ENCODE data around the gene TPR. TPM values are rescaled to one million over a fixed set of nuclear protein-coding genes. Genes with fewer than 3 reads are reported as not detected.

The TPR gene
- total and polyA plus RNA-seq, 8 donors: 12.7 to 273 (median 72.5) TPM

DNA sequence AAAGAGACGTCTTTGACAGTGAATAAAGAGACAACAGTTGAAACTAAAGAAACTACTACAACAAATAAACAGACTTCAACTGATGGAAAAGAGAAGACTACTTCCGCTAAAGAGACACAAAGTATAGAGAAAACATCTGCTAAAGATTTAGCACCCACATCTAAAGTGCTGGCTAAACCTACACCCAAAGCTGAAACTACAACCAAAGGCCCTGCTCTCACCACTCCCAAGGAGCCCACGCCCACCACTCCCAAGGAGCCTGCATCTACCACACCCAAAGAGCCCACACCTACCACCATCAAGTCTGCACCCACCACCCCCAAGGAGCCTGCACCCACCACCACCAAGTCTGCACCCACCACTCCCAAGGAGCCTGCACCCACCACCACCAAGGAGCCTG is 68.5 kb downstream of the TPR start:
- Histone ChIP-seq H3K27ac (no peak overlapping the region), H3K4me1 (no peaks in the 10 kb centered on the region), H3K36me3 (peaks cover 0 to 16% (median 13%) of the 10 kb centered on the region in 4 donors), H3K9me3 (no peaks in the 10 kb centered on the region), H3K4me3 (no peak overlapping the region), H3K27me3 (no peaks in the 10 kb centered on the region)
- TF ChIP-seq POLR2A (IDR thresholded peaks at IDR 0.05) (no peak), EP300 (IDR thresholded peaks at IDR 0.05) (no peak), POLR2AphosphoS5 (IDR thresholded peaks at IDR 0.05) (no peak)
- TF ChIP-seq, protein P1, sequence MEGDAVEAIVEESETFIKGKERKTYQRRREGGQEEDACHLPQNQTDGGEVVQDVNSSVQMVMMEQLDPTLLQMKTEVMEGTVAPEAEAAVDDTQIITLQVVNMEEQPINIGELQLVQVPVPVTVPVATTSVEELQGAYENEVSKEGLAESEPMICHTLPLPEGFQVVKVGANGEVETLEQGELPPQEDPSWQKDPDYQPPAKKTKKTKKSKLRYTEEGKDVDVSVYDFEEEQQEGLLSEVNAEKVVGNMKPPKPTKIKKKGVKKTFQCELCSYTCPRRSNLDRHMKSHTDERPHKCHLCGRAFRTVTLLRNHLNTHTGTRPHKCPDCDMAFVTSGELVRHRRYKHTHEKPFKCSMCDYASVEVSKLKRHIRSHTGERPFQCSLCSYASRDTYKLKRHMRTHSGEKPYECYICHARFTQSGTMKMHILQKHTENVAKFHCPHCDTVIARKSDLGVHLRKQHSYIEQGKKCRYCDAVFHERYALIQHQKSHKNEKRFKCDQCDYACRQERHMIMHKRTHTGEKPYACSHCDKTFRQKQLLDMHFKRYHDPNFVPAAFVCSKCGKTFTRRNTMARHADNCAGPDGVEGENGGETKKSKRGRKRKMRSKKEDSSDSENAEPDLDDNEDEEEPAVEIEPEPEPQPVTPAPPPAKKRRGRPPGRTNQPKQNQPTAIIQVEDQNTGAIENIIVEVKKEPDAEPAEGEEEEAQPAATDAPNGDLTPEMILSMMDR (IDR thresholded peaks at IDR 0.05): no peak
- no peak for DNase-seq
- intact Hi-C loops (cut with DNase I; ENCODE audit: low total_unique reads): no loop called here
- 78 to 90% (median 85%) methylated on average over 3 of the region's 3 CpGs for WGBS, 5 donors

DNA sequence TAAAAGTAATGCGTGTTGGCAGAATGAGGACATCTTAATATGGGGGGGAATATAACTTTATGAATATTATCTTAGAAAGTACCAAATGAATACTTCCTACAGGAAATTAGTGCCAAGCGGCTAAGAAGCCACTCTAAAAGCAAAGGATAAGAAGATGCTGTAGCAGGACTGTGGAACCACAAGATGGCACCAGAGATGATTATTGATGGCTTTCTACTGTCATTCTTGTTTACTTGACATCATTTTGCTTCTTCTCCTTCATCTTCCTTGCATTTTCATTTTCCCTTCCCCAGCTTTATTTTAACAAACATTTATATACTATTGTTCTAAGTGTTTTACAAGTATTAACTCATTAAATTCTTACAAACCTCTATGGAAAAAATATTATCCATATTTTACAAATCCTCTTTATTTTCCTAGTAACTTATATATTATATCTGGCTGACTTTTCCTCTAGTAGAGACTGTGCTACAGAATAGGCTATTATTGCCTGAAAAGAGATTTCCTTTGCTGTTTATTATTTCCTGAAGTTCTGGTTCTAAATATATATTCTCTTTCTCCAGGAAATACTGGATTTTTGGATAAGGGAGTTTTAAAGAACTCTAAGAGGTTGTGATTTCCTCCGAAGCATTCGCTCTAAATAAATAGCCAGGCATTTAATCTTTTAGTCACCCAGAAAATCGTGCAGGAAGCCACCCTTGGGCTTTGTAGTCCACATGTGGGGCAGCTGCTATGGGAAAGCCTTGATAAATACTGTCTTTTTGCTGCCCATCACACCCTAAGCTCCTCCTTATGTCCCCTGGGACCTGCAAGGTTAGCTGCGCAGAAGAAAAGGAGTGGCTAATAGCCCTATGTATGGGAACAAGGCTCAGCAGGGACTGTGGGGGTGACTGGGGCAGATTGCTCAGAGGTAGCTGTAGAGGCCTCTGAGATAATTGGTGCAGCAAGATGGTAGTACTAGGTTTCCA is 69.8 kb downstream of the TPR start:
- Histone ChIP-seq H3K27ac (no peak overlapping the region), H3K4me3 (no peak overlapping the region), H3K9me3 (no peaks in the 10 kb centered on the region), H3K4me1 (no peaks in the 10 kb centered on the region), H3K27me3 (no peaks in the 10 kb centered on the region), H3K36me3 (peaks cover 0 to 3% (median under 1%) of the 10 kb centered on the region in 4 donors)
- DNase-seq: peak in 1 of 2 donors; percentile 26
- intact Hi-C loops (cut with DNase I; ENCODE audit: low total_unique reads): no loop called here
- TF ChIP-seq POLR2A (IDR thresholded peaks at IDR 0.05) (no peak), POLR2AphosphoS5 (IDR thresholded peaks at IDR 0.05) (no peak), EP300 (IDR thresholded peaks at IDR 0.05) (no peak)
- TF ChIP-seq, protein P1 (IDR thresholded peaks at IDR 0.05): no peak
- WGBS, 5 donors: 50 to 62% (median 51%) methylated on average over 6 of the region's 6 CpGs

DNA sequence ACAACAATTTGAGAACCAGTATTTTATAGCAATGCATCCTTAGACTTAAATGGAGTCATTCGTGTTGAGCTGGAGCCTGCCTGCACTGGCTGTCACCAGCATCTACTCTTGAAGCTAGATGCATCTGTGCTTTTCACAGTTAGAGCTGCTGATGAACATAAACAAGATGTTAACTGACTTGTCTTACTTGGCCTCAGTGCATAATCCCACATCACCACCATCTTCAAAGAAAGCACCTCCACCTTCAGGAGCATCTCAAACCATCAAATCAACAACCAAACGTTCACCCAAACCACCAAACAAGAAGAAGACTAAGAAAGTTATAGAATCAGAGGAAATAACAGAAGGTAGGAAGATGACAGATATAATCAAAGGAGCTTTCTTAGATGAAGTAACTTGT is 71.1 kb downstream of the TPR start:
- Histone ChIP-seq H3K4me3 (no peak overlapping the region), H3K9me3 (no peaks in the 10 kb centered on the region), H3K4me1 (no peaks in the 10 kb centered on the region), H3K36me3 (no peaks in the 10 kb centered on the region), H3K27ac (no peak overlapping the region), H3K27me3 (no peaks in the 10 kb centered on the region)
- DNase-seq: no peak
- TF ChIP-seq POLR2AphosphoS5 (IDR thresholded peaks at IDR 0.05) (no peak), POLR2A (IDR thresholded peaks at IDR 0.05) (no peak), EP300 (IDR thresholded peaks at IDR 0.05) (no peak)
- TF ChIP-seq, protein P1 (IDR thresholded peaks at IDR 0.05): no peak
- intact Hi-C loops (cut with DNase I; ENCODE audit: low total_unique reads): no loop called here
- 69 to 79% (median 73%) methylated on average over 2 of the region's 2 CpGs for WGBS, 5 donors

DNA sequence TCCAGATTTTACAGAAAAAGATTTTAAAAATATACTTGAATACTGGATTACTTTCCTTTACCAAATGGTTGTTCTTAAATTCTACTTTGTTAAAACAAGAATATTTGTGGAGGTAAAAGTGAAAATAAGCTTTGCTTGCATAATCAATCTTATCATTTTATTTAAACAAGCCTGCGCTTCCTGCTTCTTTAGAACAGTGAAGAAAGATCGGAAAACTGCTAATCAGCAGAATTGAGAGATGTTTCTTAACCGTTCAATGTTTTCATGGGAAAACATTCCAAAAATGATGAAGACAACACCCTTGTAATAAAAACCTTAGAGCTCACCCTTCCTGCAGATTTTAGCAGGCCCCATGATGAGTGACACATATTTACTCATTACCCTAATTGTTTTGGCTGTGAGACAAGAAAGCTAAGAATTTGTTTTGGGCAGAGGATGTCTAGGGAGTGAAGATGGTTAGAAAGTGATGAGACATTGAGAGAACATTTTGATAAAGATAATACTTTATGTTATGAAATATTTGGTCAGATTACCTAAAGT is 72.6 kb downstream of the TPR start:
- Histone ChIP-seq H3K4me1 (no peaks in the 10 kb centered on the region), H3K9me3 (no peaks in the 10 kb centered on the region), H3K27ac (no peak overlapping the region), H3K27me3 (no peaks in the 10 kb centered on the region), H3K36me3 (no peaks in the 10 kb centered on the region), H3K4me3 (no peak overlapping the region)
- intact Hi-C loops (cut with DNase I; ENCODE audit: low total_unique reads): no loop called here
- 27 to 48% (median 39%) methylated on average over 3 of the region's 3 CpGs for WGBS, 5 donors
- TF ChIP-seq, protein P1 (IDR thresholded peaks at IDR 0.05): no peak
- TF ChIP-seq POLR2A (IDR thresholded peaks at IDR 0.05): no peak
- no peak for TF ChIP-seq EP300 (IDR thresholded peaks at IDR 0.05)
- no peak for TF ChIP-seq POLR2AphosphoS5 (IDR thresholded peaks at IDR 0.05)
- no peak for DNase-seq

All from stomach (tissue), 9 donors.